GM21381 (cell line): ENCODE data around the gene CAPN3.

Experiments used
- ATAC-seq: cut with Tn5 transposase; IDR thresholded peaks from one replicate; pipeline ENCODE4 v1.9.1; 2021; ENCODE audit warnings: mild to moderate bottlenecking, moderate library complexity; ENCODE audit not compliant: unreplicated experiment

Gene CAPN3

DNA sequence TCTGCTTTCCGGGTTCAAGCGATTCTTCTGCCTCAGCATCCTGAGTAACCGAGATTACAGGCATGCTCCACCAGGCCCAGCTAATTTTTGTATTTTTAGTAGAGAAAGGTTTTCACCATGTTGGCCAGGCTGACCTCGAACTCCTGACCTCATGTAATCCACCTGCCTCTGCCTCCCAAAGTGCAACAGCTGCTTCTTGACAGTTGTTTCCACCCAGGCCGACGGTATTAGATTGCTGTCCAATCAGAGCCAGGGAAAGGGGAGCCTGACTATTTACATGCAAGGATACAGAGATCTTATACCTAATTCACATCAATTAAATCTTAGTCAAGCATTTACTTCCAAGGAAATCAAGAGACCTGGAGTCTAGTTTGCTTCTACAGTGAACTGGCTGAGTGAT, 4.0 kb upstream of the CAPN3 start:
- no peak for ATAC-seq

DNA sequence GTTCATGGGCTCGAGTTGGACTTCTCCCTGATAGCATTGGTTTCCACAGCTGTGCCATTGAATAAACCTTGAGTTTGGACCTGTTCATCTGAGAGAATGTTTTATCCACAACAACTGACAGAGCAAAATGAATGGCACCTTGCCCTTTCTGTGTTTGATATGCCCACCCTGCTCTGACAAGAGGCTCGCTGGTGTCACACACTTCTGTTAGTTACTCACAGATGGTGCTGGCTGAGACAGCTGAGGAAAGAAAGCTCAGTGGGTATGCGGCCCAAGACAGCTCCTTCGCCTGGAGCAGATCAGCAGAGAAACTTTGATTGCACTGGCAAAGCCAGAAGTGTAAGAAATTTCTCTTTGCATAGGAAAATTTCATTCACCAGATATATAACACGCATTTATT, 2.5 kb upstream of the CAPN3 start:
- no peak for ATAC-seq

DNA sequence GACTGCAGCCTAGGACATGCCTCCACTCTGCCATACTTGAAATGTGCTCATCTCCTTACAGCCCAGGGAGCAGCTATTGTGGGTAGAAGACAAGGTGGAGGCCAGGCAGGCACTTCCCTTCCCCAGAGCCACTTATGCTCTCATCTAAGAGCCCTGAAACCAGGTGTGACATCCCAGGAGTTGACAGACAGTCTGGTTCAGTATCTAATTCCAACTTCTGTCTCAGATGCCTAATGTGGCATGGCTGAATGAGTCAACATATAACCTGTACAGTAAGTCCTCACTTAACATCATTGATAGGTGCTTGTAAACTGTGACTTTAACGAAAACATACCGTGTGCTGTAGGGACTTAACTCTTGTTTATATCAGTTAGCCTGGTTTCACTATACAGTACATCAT, 1.2 kb upstream of the CAPN3 start:
- ATAC-seq = no peak

DNA sequence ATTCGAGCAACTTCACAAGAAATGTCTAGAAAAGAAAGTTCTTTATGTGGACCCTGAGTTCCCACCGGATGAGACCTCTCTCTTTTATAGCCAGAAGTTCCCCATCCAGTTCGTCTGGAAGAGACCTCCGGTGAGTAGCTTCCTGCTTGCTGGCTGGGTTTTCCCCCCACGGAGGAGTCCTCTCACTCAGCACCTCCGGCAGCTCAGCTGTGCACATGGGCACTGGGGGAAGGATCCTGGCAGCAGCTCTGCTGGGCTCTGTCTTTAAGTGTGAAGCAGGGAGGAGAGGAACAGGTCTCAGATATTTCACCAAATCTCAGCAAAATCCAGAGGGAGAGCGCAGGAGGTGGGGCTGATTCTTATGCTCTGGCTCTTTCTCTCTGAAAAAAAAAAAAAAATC, 684 bp downstream of the CAPN3 start:
- ATAC-seq = no peak

DNA sequence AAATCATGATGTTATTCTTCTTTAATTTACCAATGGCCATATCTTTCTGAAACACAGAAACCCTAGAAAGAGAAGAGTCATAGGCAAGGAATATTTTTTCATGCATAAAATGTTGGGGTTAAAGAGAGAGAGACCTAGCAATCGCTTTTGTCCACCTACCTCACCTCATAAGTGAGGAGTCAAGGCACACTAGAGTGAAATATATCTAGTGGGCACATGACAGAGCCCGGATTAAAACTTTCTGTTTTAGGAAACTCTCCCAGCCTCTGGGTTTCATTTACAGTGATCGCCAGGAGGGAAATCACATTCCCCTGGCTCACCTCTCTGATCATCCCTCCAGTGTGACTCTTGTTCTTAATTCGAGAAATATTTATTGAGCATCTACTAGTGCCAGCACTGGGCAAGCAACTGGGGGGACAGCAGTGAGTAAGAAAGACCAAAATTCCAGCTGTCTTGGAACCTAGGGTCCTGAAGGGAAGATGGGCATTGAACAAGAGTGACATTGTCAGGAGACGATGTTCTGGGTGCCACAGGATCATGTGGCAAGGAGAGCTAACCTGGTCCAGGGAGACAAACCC, 1.3 kb downstream of the CAPN3 start:
- ATAC-seq = no peak

DNA sequence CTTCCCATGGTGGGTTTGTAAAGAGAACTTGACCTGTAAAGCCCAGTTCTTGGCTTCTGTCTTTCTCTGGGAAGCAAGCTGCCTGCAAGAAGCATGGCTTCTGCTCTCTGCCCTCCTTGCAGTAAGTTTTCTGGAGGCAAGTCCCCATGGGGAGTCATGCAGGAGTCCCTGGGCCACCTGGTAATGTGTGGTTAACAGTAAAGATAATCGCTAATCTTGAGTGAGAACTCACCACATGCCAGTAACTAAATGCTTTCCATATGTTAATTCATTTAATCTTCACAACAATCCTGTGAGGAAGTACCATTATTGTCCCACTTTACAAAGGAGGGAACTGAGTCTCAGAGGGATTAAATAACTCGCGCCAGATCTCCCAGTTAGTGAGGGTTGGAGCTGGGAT, 4.2 kb downstream of the CAPN3 start:
- ATAC-seq = no peak

DNA sequence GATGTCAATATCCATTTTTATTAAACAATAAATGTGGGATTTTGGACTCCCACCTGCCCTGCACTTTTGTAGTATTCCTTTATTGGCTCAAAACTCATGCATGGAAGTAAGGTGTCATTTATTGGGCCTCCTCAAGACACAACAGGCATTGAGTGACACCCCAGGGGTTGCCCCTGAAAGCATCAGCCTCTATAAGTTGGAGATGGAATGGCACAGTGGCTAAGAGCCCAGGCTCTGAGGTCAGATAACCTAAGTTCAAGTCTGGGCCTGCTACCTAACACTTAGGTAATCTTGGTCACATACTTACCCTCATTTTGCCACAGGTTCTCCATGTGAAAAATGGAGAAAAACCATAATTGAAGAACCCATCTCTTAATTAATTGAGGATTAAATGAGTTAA, 4.6 kb downstream of the CAPN3 start:
- no peak for ATAC-seq

DNA sequence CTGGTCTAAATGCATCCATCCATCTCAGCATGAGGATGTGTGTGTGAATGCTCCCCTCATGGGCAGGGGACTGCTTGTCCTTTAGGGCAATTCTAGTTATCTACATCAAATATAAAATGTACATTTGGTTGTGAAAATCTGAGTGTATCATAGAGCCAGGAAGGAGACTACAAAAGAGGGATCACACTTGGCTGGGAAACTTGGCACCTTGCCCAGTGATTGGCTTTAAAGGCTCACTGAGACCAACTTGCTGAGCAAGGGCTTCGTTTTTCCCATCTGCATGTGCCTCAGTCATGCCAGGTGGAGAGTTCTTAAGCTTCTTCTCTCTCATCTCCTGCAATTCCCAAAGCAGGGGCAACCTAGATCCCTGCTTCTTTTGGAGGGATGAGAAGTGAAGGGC, 5.2 kb downstream of the CAPN3 start:
- ATAC-seq = no peak

DNA sequence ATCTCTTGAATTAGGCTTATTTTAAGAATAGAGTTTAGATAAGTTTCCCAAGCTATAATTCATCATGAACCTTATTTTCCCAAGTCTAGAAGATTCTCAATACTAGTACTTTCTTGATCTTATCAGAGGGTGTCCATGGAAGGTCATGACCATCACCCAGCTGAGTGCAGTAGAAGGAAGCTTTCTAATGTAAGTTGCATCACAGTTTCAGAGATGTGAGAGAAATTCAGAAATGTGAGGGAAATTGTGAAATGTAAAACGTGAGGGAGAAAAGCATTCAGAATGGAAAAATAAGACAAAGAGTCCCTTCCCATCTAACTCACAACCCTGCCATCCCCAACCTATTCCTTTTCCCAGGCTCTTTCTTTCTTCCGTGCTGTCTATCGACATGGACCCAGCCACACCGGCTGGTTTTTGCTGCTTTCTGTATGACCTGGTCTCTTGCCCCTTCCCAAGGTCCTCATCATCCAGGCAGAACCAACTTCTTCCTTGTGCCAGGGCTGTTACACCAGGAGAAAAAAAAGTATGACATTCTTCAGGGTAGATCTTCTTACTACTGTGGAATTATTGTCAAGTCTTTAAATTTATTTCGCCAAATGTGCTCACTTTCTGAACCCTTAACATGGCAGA, 6.7 kb downstream of the CAPN3 start:
- no peak for ATAC-seq

DNA sequence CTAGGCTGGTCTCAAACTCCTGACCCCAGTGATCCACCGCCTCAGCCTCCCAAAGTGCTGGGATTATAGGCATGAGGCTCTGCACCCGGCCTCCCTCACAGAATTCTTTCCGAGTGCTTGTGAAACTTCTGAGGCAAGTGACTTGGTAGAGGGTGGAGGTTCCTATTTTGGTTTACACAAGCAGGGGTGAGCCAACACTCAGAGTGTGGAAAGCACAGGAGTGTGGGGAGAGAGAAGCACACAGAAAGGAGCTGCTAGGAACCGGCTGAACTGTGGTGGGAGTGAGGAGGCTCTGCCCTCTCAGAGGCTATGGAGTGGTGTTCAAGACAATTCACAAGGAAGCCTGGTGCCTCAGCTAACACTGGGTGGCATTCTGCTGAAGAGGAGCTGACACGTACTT, 7.7 kb downstream of the CAPN3 start:
- ATAC-seq = no peak

DNA sequence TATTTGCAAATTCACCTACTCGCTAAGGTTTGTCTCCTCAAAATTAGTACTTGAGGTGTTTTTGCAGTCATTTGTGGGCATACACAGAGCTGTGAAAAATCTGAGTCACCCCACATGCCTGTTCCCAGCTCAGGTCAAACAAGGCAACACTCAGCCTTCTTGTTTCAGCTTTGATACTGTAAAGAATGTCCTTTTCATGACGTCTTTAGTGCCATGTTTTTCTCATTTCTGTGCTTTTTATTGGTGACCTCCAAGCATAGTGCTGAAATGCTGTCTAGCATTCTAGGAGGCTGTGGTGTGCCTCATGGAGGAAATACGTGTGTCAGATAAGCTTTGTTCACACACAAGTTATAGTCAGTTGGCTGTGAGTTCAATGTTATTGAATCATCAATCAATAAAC, 8.8 kb downstream of the CAPN3 start:
- no peak for ATAC-seq

DNA sequence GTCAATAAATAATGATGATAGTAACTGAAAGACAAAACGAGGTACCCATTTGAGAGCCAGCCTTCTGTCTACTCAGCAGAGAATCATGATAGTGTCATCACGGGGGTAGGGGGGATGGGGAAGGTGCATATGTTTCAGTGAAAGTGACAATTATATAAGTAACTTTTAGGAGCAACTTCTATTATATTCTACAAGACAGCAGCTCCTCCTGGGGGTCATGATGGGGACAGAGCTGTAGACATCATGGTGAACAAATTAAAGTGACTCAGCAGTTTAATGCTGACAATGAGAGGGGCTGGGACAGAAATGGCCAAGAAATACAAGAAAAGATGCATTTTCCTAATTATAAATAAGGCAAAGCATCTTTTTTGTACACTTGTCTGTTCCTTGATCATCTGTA, 11.8 kb downstream of the CAPN3 start:
- ATAC-seq = no peak

DNA sequence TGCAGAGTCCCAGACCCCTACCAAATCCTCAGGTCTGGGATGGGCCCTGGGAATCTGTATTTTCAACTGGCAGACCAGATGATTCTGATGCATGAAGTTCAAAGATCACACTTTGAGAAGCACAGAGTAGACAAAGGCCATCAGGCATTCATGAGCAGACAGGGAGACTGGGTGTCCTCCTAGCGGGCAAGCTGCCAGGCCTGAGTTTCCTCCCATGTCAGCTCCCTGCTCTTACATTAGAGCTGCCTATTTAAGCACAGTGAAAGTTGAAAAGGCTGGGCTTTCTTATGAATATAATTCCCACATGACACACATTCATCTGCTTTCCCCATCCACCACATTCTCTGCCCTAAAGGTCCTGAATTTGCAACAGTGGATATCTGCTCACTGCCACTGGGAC, 14.0 kb downstream of the CAPN3 start:
- no peak for ATAC-seq

DNA sequence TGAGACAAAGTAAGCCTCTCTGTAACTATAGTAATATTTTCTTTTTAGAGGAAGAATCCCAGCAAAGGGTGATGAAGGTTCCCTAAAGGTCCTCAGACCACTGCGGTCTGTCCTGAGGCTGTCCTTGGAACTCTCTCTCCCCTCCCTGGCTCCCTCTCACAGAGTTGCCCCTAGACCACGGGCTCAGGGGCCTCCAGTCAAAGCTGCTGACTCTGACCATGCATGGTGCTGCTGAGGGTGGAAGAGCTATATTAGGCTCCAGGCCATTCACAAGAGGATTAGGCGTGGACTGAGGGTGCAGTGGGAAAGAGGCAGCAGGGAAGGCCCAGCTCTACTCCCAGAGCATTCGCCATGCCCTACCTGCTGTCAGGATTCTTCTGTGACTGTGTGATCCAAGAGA, 14.6 kb downstream of the CAPN3 start:
- no peak for ATAC-seq

DNA sequence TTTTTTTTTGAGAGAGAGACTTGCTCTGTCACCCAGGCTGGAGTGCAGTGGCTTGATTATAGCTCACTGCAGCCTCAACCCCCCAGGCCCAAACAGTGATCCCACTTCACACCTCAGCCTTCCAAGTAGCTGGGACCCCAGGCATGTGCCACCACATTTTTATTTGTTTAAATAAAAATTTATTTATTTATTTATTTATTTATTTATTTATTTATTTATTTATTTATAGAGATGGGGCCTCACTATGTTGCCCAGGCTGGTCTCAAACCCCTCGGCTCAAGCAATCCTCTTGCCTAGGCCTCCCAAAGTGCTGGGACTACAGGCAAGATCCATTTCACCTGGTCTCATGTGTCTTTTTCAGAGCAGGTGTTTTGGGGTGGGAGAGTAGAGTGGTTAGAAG, 15.5 kb downstream of the CAPN3 start:
- no peak for ATAC-seq

DNA sequence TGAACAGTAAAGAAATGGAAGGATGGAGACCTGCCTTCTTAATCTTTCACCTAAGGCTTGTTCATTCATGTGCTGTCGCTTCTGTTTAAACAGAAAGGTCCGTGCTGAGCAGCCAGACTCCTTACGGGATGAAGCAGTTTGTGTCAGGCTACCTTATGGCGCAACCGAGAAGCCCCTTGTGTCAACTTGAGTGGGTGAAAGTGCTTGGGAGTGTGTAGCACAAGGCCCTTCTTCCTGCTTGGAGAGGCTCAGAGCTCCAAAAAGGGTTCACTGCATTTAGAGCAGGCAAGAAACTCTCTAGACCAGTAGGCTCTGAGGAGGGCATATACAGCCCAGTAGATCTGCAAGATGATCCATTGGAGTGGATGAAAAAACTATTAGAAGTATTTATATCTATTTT, 16.0 kb downstream of the CAPN3 start:
- ATAC-seq = no peak

DNA sequence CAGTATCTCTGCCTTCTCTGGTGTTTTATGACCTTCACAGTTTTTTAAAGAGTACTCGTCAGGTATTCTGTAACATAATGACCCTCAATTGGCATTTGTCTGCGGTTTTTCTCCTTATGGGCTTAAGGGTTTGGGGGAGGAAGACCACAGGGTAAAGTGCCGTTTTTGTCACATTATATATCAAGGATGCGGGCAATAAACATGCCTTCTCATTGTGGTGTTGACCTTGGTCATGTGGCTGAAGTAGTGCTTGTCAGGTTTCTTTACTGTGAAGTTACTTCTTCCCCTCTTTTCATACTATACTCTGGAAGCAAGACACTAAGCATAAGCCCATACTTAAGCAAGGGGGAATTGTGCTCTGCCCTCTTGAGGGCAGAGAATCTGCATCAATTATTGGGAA, 16.6 kb downstream of the CAPN3 start:
- no peak for ATAC-seq

DNA sequence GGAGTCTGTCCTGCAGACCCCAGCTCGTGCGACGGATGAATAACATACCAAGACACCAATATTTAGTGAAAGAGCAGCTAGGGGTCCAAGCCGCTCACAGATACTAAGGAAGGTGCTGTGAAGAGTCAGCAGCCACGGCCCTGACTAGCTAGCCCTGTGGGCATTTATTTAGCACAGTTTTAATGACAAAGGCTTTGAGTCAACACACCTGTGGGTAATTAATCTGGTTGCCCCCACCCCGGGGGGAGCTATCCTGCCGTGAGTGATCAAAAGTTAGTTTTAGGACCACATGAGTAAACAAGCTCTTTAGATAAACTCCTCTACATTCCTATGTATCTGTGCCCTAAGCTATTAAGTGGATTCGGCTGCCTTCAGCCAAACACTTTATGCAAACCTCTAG, 18.7 kb downstream of the CAPN3 start:
- ATAC-seq = no peak

DNA sequence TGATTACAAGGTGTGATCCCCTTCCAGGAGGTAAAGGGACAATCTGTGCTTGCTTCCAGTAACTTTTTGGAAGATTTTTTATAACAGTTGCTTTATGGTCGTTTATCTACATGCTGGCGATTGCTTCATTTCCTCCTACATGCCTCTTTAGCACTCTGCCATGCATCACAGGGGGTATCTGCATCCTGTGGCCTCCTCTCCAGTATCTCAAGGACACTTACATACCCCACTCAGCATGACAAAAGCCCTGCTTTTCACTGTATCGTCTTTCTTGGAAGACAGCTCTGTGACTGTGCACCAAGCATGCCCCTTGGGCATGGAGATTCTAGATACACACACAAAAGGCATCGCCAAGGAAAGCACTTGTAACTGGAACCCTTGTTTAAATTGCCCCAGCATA, 25.3 kb downstream of the CAPN3 start:
- ATAC-seq = no peak

DNA sequence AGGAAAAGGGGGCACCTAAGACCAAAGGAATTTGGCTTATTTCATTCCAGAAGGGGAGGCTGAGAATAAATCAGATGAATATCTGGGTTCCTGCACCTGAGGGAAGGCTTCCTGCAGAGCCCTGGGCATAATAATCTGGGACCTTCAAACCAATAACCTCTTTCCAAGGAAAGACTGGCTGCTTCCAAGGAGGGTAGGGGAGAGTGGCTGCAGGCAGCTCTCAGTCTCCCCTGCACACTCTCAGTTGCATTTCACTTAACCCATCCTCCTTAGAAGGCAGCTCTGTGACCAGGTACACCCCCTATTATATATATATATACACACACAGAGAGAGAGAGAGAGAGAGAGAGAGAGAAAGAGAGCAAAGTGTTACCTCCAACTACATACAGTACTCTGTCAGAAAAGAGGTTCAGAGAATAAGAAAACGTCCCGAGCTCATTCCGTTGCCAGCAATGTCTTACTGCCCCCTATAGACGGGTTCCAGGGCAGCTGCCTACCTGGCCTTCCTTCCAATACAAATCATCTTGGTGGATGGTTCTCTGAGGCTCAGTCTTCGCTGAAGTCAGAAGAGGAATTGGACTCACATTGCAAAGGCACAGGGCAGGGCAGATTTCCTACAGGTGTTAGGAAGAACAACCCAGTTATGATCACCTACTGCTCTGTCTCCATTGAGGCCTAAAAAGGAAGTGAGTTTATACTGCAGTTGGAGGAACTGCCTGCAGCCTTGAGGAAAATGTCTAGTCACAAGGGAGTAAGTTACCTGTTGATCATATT, 26.1 kb downstream of the CAPN3 start:
- no peak for ATAC-seq

DNA sequence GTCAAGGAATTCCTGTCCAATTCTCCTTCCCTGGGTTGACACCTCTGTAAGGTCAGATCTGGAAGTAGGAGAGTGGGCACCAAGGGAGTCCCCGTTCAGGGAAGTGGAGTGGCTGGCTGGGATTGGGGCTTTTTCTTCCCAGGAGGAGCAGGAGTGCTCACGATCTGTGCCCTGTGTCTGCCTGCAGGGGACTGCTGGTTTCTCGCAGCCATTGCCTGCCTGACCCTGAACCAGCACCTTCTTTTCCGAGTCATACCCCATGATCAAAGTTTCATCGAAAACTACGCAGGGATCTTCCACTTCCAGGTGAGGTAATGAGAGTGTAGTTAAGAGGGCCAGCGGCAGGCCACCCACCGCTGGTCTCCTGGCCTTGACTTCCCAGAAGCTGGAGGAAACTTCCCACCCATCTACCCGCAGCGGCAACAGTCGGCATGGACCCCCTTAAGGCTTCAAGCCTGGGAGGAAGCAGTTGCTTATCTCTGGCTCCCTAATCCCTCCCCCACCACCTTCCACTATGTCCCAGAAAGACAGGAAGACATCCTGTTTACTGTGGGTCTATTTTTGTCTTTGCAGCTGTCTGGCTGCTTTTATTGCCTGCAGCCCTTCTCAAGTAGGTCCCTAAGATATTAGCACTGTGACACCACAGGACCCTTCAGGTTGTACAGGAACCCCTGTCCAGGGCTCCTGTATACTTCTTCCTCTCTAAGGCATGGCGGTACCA, 26.8 kb downstream of the CAPN3 start:
- ATAC-seq = no peak

DNA sequence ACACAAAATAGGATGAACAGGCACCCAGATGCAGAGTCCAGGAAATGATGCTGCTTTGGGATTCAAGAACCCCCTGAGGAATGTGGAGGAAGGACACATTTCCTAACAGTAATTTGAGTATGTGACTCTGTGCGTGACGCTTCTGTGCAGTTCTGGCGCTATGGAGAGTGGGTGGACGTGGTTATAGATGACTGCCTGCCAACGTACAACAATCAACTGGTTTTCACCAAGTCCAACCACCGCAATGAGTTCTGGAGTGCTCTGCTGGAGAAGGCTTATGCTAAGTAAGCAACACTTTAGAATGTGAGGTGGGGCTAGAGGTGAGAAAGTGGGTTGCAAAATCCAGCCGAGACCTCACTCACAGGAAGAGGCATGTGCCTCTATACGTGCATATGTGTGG, 28.3 kb downstream of the CAPN3 start:
- no peak for ATAC-seq
